ENCODE data around the gene TMC7.
"Not testable (repeated sequence)": the region's sequence is repeated elsewhere in the genome, so short reads cannot be mapped to it uniquely, and the experiment has no call there.

Gene TMC7

DNA sequence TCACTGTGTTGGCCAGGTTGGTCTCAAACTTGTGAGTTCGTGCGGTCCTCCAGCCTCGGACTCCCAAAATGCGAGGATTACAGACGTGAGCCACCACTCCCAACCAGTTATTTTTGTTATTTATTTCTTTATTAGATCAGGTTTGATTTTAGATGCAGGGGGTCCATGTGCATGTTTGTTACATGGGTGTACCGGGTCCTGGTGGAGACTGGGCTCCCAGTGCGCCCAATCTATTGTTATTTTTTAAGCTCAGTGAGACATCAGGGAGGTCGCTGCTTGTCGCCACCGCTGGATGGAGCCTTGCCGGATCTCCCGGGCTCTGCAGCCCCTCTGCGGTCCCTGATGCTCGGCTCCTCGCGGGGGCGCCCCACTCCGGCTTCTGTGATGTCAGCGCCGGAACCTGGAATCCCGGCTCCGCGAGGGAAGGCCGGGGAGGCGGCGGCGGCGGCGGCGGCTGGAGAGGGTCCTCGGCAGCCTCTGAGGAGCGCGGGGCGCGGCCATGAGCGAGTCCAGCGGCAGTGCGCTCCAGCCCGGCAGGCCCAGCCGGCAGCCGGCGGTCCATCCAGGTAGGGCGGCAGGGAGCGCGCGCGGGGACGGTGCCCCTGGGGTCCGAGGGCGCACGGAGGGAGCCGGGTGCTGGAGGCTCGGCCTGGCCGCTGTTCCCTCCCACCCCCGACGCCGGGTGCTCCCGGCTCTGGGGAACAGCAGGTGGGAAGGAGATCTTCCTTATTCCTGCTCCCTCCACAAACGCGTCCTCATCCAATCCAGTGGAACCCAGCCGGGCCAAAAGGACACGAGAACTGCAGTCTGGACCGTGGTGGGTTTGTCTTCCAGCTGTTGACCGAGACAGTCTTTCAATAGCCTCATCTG, at the start of gene TMC7:
Gene TMC7 (plus strand): TSS at position 370 of the 870 bp plus-strand sequence. CDS start 130 bp downstream, at position 500.
- no peak for DNase-seq

DNA sequence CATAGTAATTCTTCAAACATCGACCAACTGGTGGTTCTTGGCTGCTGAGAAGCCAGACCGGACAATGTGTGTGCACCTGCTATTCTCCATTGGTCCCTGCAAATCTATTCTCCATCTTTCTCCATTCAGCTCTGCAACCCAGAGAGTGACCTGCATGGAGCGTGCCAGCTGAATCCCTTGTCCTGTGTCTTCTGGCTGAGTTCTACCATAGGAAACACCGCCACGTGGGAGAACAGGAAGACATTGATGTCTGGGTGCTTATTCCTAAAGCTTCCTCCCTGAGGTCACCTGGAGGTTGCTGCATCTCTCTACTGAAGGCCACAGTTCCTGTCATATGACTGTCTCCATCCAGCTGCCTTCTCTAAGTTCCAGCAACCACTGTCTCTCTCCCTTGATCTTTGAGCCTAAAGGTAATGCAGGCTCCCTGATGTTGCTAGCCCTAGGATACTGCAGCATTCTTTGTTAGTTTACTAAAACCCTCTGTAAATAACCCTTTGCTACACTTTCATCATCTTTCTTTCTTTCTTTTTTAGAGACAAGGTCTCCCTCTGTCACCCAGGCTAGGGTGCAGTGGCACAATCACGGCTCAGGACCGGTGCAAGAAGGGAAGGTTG, 46.9 kb upstream of the TMC7 start:
- no peak for DNase-seq

DNA sequence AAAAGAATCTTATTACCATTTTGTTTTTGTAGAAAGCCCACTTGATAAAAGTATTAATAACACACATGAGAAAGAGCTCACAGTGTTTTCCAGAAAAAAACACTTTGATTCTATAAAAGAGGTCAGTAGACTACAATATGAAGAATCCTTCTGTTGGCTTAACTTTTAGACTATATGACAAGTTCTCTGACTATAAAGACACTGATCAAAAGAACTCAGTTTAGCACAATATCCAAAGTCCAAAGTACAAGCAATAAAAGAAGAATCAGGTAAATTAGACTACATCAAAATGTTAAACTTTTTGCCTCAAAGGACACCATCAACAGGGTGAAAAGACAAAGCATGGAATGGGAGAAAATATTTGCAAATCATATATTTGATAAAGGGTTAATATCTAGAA, 46.3 kb upstream of the TMC7 start:
- no peak for DNase-seq

DNA sequence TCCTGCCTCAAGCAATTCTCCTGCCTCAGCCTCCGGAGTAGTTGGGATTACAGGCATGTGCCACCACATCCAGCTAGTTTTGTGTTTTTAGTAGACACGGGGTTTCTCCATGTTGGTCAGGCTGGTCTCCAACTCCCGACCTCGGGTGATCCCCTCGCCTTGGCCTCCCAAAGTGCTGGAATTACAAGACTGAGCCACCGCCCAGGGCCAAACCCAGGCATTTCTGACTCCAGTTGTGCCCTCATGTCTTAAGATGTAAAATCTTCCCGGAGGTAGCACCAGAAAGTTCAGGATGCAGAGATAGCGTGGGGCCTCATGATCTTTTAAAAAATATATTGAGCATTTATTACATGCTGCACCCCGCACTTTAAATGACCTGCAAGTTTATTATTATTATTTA, 44.7 kb upstream of the TMC7 start:
- DNase-seq, result no peak

DNA sequence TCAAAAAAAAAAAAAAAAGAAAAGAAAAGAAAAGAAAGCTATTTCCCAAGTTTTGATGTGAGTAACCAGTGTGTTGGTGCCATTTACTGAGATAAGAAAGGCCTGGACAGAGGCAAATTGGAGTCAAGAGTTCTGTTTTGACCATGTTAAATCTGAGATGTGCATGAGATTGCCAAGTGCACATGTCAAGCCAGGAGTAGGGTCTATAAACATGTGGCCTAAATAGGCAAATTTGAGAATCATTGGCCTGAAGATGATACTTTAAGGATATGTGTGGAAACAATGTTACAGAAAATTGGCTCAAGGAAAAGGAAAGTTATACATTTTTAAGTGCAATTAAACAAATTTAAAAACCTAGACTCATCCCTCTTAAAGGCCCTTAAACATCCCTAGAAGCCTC, 42.3 kb upstream of the TMC7 start:
- DNase-seq, result no peak

DNA sequence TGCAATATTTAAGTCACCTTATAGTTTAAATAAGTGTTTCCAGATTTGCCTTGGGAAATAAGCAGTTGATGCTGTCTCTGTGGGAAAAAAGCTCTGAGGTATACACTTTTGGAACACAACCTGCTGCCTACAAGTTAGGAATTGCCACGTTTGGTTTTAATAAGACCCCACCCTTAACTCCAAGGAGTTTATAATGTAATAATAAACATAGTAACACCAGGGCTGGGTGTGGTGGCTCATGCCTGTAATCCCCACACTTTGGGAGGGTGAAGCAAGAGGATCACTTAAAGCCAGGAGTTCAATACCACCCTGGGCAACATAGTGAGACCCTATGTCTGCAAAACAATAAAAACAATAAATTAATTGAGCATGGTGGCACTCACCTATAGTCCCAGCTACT, 41.7 kb upstream of the TMC7 start:
- DNase-seq, result no peak

DNA sequence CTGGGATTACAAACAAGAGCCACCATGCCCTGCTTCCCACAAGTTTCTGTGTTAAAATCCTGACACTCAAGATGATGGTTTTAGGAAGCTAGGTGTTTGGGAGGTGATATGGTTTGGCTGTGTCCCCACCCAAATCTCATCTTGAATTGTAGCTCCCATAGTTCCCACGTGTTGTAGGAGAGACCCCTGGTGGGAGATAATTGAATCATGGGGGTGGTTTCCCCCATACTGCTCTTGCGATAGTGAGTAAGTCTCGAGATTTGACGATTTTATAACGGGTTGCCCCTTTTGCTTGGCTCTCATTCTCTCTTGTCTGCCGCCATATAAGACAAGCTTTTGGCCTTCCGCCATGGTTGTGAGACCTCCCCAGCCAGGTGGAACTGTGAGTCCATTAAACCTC, 40.3 kb upstream of the TMC7 start:
- no peak for DNase-seq

DNA sequence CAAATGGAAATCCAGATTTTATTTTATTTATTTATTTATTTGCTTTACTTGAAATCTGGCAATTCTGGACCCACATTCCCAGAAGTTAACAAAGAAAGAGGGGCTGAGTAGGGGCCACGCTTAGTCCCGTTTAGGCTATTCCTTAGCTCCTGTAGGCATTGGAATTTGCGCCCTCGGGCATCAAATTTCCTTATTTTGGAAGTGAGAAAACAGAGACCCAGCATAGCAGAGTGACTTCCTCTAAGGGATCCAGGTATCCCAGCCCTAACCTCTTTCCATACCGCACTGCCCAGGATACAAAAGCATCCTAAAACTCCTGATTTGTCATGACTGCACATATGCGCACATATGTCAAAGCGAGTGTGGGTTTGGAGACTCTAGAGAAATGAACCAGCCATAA, 38.5 kb upstream of the TMC7 start:
- DNase-seq, result no peak

DNA sequence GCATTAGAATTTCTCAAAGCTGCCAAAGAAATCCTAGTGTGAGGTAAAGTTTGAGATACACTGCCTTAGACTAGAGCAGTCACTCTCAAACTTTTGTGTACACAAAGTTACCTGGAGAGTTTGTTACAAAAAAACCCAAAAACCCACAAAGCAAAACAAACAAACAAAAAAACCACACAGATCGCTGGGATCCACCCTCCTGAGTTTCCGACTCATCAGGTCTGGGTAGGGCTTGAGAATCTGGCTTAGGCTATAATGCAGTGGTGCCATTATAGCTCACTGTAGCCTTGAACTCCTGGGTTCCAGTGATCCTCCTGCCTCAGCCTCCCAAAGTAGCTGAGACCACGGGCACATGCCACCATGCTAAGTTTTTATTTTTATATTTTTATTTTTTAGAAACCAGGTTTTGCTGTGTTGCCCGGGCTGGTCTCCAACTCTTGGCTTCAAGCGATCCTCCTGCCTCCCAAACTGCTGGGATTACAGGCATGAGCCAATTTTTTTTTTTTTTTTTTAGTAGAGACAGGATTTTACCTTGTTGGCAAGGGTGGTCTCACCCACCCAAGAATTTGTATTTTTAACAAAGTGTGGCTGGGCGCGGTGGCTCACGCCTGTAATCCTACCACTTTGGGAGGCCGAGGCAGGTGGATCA, 35.2 kb upstream of the TMC7 start:
- DNase-seq, result no peak

DNA sequence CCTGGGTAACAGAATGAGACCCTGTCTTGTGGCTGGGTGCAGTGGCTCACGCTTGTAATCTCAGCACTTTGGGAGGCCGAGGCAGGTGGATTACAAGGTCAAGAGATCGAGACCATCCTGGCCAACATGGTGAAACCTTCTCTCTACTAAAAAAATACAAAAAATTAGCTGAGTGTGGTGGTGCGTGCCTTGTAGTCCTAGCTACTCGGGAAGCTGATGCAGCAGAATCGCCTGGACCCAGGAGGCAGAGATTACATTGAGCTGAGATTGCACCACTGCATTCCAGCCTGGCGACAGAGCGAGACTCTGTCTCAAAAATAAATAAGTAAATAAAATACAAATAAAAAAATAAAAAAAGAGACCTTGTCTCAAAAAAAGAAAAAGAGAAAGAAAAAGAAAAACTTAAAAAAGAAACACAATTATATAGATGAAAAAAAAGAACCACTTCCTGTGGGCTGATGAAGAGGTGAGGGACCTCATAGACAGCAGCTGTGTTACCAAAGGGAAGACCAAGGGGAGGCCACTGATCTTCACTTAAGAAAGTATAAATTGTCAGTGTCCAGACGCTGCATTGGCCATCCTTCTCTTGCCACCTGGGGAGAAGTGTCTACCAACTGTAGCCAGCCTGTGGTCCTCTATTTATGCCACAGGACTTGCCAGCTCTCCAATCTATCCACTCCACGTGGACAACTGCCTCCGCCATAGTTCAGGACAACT, 33.1 kb upstream of the TMC7 start:
- DNase-seq, result no peak

DNA sequence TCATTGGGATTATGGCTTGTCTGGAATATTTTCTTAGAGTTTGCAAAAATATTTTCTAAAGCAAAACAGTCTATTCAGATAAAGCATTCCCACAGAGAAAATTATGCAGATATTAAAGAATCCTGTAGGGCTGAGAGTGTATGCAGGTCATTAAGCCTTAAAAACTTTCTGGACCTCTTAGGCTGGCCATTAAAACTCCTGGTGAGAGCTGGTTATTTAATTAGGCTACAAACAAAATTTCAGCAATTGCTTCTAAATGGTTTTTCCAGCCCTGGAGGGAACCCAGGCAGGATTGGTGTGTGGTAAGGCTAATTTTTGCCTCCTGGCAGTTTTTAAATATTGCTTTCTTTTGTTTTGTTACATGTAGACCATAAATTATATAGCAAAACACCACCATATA, 30.2 kb upstream of the TMC7 start:
- DNase-seq, result no peak

DNA sequence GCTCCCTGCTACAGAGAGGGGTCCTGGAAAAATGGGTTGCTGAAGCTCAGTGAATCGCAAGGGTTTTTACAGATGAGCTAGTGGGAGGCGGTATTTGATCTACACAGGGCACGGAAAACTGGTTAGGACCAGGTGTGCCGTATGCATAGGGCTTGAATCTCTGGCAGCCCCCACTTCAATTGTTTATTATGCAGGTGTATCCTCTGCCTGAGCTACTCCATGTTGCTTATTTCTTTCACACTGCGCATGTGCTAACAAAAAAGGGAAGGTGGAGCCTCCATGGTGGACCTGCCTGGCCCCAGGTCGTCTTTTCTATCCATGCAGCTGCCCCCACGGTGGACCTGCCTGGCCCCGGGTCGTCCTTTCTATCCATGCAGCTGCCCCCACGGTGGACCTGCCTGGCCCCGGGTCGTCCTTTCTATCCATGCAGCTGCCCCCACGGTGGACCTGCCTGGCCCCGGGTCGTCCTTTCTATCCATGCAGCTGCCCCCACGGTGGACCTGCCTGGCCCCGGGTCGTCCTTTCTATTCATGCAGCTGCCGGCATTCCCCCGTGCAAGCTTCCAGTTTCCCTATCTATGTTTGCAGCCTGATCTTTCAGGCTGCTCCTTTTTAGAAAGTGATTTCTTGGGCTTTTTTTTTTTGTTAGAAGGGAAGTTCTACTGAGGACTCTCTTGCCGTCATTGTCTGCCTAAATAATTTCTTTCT, 27.7 kb upstream of the TMC7 start:
- DNase-seq, result not testable (repeated sequence)

DNA sequence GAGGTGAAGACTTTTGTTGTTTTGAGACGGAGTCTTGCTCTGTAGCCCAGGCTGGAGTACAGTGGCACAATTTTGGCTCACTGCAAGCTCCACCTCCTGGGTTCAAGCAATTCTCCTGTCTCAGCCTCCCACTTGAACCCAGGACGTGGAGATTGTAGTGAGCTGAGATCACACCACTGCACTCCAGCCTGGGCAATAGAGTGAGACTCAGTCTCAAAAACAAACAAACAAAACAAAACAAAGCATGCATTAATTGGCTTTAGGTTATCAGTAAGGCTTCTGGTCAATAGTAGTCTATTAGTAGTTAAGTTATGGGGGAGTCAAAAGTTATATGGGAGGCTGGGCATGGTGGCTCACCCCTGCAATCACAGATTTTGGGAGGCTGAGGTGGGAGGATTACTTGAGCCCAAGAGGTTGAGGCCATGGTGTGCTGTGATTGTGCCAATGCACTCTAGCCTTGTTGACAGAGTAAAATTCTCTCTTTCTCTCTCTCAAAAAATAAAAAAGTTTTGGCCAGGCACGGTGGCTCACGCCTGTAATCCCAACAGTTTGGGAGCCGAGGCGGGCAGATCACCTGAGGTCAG, 27.0 kb upstream of the TMC7 start:
- DNase-seq, result not testable (repeated sequence)

DNA sequence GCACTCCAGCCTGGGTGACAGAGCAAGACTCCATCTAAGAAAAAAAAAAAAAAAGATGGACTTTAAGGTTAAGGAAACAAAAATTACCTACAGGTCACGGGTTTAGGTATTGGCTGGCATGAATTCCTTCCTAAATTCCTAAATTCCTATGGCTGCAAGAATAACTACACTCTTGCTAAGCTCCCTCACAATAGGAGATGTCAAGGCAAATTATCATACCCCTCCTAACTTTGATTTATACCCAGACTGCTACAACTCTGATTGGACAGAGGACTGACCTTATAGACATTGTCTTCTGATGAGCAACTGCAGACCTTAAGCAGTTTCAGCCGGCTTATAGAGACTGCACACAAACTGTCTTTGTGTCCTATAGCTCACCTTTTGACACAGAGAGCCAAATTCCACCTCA, 25.1 kb upstream of the TMC7 start:
- DNase-seq, result no peak

DNA sequence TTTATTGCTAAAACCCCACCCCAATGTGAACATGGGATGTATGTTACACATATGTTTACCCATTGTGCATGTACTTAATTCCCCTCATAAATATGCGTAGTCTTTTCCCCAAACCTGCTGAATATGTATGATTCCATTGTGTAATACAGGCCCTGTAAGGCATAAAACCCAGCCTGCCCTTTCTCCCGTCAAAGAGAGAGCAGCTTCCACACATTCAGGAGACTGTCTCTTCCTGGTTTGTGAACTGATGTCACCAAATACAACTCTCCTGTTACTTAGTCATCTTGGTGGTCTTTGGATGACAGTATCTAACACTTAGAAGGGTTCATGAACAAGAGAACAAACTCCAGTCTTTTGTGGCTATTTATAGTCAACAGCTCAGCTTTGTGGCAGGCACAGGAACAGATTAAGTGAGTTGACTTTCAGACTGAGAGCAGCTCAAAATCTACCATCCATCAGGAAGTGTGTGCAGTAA, 24.7 kb upstream of the TMC7 start:
- DNase-seq, result no peak

DNA sequence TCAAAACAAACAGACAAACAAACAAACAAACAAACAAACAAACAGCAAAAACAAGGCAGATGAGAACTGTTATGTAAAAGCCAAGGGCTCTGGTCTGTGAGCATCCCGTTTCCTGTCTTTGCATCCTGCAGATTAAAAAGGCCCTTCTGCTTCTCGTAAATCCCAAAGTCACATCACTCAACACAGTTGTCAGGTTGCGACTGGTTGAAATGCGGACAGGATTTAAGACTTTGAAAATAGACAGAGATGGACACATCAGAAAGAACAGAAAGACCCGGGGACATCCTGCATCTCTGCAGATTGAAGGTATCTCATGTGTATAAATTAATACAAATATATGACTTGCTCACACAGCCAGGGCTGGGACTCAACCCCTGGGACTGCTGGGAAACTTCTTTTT, 18.2 kb upstream of the TMC7 start:
- DNase-seq, result no peak

DNA sequence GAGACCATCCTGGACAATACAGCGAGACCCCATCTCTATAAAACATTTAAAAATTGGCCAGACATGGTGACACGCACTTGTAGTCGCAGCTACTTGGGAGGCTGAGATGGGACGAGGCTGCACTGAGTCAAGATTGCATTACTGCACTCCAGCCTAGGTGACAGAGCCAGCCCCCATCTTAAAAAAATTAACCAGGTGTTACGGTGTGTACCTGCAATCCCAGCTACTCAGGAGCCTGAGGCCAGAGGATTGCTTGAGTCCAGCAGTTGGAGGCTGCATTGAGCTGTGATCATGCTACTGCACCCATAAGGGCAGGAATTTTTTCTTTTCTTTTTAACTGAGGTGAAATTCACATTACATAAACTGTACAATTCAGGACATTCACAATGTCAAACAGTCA, 16.9 kb upstream of the TMC7 start:
- no peak for DNase-seq

DNA sequence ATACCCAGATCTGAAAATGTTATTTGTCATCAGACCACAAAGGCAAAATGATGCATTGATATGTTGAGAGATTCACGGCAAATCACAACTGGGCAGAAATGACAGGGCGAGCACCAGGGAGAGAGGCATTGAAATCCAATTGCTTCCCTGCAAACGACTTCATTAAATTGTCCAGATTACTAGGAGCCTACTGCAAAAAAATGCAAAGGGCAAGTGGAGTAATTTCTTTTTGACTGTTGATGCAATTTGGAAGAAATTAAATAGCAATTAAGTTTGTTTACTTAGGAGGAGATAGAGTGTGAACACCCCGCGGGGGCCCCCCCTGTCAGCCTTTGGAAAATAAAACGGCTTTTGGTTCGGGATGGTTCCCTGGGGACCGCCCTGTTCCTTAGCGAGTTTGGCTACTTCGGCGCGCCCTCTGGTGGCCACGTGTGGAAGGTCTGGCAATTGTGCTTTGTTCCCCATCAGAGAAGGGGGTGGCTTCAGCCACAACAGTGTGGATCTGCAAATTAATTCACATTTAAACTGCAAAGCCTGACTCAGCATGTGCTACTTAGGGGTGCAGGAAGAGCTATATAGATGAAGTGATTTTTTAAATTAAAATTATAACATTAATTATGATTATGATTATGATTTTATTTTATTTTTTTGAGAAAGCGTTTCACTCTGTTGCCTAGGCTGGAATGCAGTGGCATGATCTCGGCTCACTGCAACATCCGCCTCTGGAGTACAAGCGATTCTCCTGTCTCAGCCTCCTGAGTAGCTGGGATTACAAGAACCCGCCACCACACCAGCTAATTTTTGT, 14.5 kb upstream of the TMC7 start:
- DNase-seq, result peak; percentile 27

DNA sequence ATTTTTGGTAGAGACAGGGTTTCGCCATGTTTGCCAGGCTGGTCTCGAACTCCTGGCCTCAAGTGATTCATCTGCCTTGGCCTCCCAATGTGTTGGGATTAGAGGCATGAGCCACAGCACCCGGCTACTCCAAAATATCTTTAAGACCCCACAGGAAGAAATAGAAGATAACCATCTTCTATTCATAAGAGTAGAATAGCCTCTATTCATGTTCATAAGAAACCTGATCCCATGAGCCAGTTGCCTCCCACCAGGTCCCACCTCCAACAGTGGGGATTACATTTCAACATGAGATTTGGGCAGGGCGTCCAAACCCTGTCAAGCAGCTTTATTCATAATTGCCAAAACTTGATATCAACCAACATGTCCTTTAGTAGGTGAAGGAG, 13.9 kb upstream of the TMC7 start:
- no peak for DNase-seq

DNA sequence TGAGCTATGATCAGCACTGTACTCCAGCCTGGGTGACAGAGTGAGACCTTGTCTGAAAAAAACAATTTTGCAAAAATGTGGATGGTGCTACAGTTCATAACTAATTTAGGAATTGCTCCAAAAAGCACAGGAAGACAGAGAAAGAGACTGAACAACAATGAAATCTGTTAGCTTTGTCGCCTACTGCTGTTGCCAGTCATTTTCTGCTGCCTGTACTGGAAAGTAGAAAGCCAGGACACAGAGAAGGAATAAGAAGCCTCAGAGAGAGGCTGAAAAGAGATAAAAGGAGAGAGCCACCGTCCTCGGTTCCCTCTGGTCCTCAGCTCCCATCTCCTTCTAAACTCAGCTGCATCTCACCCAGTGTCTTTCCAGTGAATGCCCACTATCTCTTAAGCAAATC, 8.6 kb upstream of the TMC7 start:
- no peak for DNase-seq

DNA sequence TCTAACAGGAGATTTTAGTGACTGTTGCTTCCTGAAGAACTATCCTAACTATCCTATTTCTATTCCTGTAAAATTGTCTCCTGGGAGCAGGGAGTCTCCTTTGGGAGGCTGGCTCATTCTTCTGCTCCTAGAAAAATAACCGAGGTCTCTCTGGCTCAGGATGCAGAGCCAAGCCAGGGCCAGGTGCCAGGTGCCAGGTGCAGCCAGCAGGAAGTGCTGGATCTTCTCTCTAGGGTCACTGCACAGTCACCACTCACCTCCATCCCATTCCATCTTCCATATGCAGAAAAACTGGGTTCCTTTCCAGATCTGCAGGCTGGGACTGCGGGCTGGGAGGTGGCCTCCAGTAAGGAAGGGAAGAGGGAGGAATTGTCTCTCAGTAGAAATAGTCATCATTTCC, 3.8 kb upstream of the TMC7 start:
- no peak for DNase-seq
